Epidermal melanocyte (primary cell): Measurements from ENCODE around the gene FNBP1.
"Not testable (repeated sequence)": the region's sequence is repeated elsewhere in the genome, so short reads cannot be mapped to it uniquely, and the experiment has no call there.

Experiments used
- DNase-seq: peaks from one replicate; pipeline ENCODE4 v3.0.0; 2011; ENCODE audit warnings: low spot score; ENCODE audit not compliant: insufficient read length

The FNBP1 gene

GRCh38 chr9:129995409-129996160 is 47.4 kb downstream of the FNBP1 start:
- DNase-seq = no peak

GRCh38 chr9:129994882-129995281 is 48.1 kb downstream of the FNBP1 start:
- DNase-seq = no peak

DNA sequence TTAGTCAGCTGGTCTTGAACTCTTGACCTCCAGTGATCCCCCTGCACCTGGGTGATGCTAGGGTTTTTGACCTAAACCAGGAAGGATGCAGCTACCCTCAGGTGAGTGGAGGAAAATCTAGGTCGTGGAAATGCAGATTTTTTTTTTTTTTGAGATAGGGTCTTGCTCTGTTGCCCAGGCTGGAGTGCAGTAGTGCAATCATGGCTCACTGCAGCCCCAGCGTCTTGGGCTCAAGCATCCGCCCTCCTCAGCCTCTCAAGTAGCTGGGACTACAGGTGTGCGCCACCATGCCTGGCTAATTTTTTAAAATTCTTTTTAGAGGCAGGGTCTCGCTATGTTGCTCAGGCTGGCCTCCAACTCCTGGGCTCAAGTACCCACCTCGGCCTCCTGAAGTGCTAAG is 51.9 kb downstream of the FNBP1 start:
- not testable (repeated sequence) for DNase-seq

DNA sequence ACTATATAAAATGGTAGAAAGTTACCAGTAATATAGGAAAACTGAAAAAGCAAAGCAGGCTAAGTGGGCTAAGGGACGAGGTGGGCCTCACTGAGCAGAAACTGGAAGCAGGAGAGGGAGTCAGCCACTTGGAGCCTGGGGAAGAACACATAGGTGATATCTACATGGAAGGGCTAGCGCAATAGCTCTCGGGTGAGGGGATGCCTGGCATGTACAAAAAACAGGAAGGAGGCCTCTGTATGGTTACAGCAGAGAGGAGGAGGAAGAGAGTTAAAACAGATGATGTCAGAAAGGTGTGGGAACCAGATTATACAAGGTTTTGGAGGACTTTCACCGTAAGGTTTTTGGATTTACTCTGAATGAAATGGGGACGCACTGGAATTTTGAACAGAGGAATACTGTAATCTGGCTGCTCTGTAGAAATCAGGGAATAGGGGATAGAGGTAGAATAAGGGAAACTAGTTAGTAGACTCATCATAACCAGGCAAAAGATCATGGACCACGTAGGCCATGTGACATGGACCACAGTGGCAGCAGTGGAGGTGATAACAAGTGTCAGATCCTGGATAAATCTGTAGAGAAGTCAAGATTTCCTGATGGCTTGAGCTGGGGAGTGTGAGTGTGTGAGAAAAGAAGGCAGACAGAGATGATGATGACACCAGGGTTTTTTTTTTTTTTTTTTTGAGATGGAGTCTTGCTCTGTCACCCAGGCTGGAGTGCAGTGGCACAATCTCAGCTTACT is 52.5 kb downstream of the FNBP1 start:
- no peak for DNase-seq

GRCh38 chr9:129989740-129990139 is 53.2 kb downstream of the FNBP1 start:
- no peak for DNase-seq

GRCh38 chr9:129989362-129989708 is 53.7 kb downstream of the FNBP1 start:
- DNase-seq = no peak

DNA sequence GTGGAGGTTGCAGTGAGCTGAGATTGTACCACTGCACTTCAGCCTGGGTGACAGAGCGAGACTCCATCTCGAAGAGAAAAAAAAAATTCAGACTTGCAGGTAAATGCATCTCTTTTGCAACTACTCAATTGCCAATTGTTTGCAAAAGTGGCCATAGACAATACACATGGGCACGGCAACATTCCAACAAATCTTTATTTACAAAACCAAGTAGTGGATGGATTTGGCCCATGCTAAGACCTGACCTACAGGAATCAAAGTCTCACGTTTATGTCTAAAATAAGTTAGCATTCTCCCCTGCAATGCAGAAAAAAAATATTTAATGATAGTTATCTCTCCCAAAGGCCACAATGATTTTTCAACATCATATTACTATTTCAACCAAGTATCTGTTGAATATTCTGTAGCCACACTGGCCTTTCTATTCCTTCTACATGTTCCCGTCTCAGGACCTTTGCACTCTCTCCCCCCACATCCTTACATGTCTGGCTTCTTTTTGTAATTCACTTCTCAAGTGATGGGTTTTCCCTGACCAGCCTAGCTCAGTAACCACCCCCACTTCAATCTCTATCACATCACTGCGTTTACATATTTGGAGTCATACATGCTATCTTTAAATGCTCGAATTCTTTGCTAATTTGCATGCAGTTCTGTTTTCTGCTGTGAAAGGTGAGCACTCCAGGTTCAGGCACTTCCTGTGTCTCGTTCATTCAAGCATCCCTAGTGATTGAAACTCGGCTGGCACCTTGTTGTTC is 54.2 kb downstream of the FNBP1 start:
- no peak for DNase-seq

DNA sequence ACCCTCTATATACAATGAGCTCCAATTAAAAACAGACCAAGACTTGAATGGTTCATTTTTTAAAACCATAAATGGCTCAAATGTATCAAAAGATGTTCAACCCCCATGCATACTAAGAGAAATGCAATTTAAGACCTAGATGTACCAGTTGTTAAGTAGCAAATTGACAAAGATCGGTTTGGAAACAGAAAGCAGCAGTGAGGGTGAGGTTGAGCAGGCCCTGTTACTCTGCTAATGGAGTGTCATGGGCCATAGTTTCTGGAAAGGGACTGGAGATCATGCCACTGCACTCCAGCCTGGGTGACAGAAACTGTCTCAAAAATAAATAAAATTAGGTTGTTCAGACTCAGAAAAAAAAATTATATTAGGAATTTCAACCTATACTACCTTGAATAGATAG is 55.0 kb downstream of the FNBP1 start:
- DNase-seq = no peak

DNA sequence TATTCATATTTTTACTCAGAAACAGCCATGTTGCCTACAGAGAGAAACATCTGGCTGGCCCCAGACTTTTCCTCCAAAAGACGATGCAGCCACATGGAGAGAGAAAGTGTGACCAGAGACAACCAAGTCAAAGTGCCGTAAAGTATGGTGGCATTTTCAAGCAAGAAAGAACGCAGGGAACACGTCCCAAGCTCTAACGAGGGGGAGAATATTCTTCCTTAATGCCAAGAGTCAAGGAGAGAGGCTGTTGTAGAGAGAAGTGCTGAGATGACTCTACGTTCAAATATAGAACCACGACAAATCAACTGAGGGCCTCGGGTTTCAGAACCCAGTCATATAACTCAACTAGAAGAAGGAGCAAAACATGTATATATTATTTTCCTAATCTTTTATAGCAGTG is 55.9 kb downstream of the FNBP1 start:
- DNase-seq = no peak

DNA sequence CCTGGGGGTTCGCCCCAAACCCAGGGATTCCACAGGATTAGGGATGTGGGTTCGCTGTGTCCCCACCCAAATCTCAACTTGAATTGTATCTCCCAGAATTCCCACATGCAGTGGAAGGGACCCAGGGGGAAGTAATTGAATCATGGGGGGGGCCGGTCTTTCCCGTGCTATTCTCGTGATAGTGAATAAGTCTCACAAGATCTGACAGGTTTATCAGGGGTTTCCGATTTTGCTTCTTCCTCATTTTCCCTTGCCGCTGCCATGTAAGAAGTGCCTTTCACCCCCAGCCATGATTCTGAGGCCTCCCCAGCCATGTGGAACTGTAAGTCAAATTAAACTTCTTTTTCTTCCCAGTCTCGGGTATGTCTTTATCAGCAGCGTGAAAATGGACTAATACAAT is 58.4 kb downstream of the FNBP1 start:
- not testable (repeated sequence) for DNase-seq

DNA sequence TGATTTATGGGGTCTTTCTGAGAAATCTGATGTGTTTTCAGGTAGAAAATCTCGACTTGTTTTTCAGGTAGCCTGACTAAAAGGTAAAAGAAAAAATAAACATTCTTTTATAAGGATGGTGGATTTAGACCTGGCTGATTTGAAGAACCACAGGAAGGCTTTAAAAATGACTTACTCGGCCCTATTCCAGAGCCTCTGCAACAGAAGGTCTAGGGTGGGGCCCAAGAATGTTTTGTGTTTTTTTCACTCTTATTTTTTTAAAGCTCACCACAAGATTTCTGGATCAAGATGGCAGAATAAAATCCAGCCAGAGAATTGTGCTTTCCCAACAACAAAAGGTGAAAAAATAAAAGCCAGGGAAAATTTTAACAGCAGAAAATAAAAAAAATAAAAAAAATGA is 59.1 kb downstream of the FNBP1 start:
- DNase-seq = no peak

- DNase-seq = no peak
These were observed 61.6 kb downstream of the FNBP1 start for GRCh38 chr9:129981180-129981907.

- DNase-seq = not testable (repeated sequence)
These were observed 62.8 kb downstream of the FNBP1 start for GRCh38 chr9:129980224-129980623.

DNA sequence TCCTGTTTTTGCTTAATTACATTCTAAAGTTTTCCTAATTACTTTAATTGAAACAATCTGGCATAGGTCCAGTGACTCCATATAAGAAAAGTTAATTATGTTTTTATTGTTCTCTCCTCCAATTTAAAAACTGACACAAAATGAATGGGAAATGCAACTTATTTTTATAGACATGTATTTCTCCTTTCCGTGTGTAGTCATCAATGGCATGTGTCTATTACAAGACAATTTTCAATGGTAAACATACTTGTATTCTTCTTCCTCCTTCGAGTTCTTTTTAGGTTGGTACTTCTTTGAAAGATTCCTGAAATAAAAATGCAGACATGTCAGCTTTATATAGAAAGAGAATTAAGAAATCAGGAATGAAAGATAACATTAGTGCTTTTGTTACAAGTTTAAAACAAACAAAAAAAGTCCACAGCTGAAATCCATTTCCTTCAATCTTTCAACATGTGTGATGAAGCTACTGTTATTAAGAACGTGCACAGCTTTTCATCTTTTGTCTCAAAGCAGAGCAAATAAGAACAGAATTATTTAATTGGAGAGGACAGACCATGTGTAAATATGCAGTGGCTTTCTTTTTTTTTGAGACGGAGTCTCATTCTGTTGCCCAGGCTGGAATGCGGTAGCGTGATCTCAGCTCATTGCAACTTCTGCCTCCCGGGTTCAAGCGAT is 63.8 kb downstream of the FNBP1 start:
- no peak for DNase-seq

DNA sequence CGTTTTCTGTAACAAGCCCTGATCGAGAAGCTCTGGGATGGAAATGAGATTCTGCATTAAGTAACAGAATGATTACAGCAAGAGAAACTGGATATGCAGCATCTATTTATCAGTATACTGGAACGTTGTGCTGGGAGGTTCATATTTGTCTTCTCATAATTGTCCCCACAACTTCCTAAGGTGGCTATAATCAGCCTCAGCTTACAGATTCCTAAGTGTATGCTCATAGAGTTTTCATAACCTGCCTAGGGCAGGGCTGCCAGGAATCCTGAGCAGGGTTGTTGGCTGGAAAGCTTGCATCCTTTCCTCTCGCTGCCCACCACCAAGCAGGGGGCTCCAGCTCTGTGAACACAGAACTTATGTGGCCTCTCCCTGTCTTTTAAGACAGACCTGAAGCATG is 70.2 kb downstream of the FNBP1 start:
- DNase-seq = no peak

GRCh38 chr9:129968690-129969485 is 74.1 kb downstream of the FNBP1 start:
- no peak for DNase-seq

- DNase-seq = peak; percentile 16
These were observed 77.9 kb downstream of the FNBP1 start for GRCh38 chr9:129964901-129965734.

DNA sequence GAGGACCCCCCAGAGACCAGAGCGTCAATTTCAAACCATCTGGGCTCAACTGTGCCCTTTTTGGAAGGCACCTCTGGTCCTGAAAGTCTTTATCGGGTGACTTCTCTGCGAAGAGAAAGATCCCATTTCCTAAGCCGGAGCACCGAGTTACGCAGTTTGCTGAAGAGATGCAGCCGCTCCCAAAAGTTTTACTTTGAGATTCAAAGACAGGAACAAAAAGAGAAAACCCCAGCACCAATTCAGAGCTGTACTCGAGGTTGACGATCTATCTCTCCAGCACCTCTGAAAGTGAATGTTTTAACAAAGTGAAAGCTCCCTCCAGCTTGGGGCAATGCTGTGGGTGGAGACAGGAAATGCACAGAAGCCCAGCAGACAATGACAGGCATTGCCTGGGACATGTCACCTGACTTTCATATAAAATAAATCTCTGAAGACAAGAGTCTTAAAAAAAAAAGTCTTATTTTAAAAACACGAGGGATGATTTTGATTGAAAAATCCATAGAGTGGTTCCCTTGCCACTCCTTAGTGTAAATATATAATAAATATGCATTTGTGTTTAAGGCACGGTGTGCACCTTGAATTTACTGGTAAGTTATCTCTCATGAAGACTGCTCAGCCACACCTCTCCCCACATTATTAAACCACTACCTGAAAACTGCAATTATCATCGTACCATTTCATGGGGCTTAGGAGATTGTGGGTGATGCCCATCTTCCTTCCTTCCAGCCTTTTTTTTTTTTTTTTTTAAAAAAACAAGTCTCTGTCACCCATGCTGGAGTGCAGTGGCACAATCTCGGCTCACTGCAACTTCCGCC is 79.9 kb downstream of the FNBP1 start:
- peak; percentile 54 for DNase-seq
